Measurements from ENCODE around the gene DGKH.
"Not testable (repeated sequence)": the region's sequence is repeated elsewhere in the genome, so short reads cannot be mapped to it uniquely, and the experiment has no call there.

Gene DGKH

GRCh38 chr13:42066542-42066941 lies 18.1 kb downstream of the DGKH start:
- TF ChIP-seq CTCF (IDR thresholded peaks at IDR 0.05; ENCODE audit: low read depth, low read length, missing control alignments), result no peak
- no peak overlapping the region for H3K4me3 ChIP-seq (replicated peaks; ENCODE audit: low read depth, low read length)
- DNase-seq (ENCODE audit: extremely low read depth, low read depth), result no peak

GRCh38 chr13:42068886-42069285 lies 20.4 kb downstream of the DGKH start:
- TF ChIP-seq CTCF (IDR thresholded peaks at IDR 0.05; ENCODE audit: low read depth, low read length, missing control alignments), result no peak
- no peak overlapping the region for H3K4me3 ChIP-seq (replicated peaks; ENCODE audit: low read depth, low read length)
- no peak for DNase-seq (ENCODE audit: extremely low read depth, low read depth)

GRCh38 chr13:42070599-42070998 lies 22.2 kb downstream of the DGKH start:
- not testable (repeated sequence) for H3K4me3 ChIP-seq (replicated peaks; ENCODE audit: low read depth, low read length); DNase-seq (ENCODE audit: extremely low read depth, low read depth)

GRCh38 chr13:42071179-42071578 lies 22.7 kb downstream of the DGKH start:
- not testable (repeated sequence) for H3K4me3 ChIP-seq (replicated peaks; ENCODE audit: low read depth, low read length); DNase-seq (ENCODE audit: extremely low read depth, low read depth)

GRCh38 chr13:42071672-42072419 lies 23.4 kb downstream of the DGKH start:
- no peak overlapping the region for H3K4me3 ChIP-seq (replicated peaks; ENCODE audit: low read depth, low read length)
- no peak for TF ChIP-seq CTCF (IDR thresholded peaks at IDR 0.05; ENCODE audit: low read depth, low read length, missing control alignments)
- DNase-seq (ENCODE audit: extremely low read depth, low read depth), result no peak

- TF ChIP-seq CTCF (IDR thresholded peaks at IDR 0.05; ENCODE audit: low read depth, low read length, missing control alignments), result no peak
- no peak overlapping the region for H3K4me3 ChIP-seq (replicated peaks; ENCODE audit: low read depth, low read length)
- DNase-seq (ENCODE audit: extremely low read depth, low read depth), result no peak
Observed at GRCh38 chr13:42073683-42074082, 25.2 kb downstream of the DGKH start.

- TF ChIP-seq CTCF (IDR thresholded peaks at IDR 0.05; ENCODE audit: low read depth, low read length, missing control alignments), result no peak
- no peak for DNase-seq (ENCODE audit: extremely low read depth, low read depth)
- no peak overlapping the region for H3K4me3 ChIP-seq (replicated peaks; ENCODE audit: low read depth, low read length)
Observed at GRCh38 chr13:42075517-42075916, 27.1 kb downstream of the DGKH start.

GRCh38 chr13:42076309-42076713 lies 27.9 kb downstream of the DGKH start:
- DNase-seq (ENCODE audit: extremely low read depth, low read depth), result no peak
- no peak for TF ChIP-seq CTCF (IDR thresholded peaks at IDR 0.05; ENCODE audit: low read depth, low read length, missing control alignments)
- no peak overlapping the region for H3K4me3 ChIP-seq (replicated peaks; ENCODE audit: low read depth, low read length)
